ENCODE results near the gene BRD7.

BRD7 gene

GRCh38 chr16:50368410-50369132, at the start of gene BRD7:
Gene BRD7 (minus strand): TSS chr16:50368988. CDS start chr16:50368774, 214 bp downstream.
- peak; percentile 62 for DNase-seq

GRCh38 chr16:50416388-50416787, 47.6 kb upstream of the BRD7 start:
- no peak for DNase-seq

GRCh38 chr16:50414152-50414551, 45.4 kb upstream of the BRD7 start:
- no peak for DNase-seq

GRCh38 chr16:50411034-50411433, 42.2 kb upstream of the BRD7 start:
- DNase-seq, result no peak

GRCh38 chr16:50408001-50408561, 39.3 kb upstream of the BRD7 start:
- DNase-seq, result no peak

GRCh38 chr16:50407351-50407750, 38.6 kb upstream of the BRD7 start:
- no peak for DNase-seq

- no peak for DNase-seq
Measured at GRCh38 chr16:50403491-50403890, 34.7 kb upstream of the BRD7 start.

- no peak for DNase-seq
Measured at GRCh38 chr16:50402298-50402895, 33.6 kb upstream of the BRD7 start.

GRCh38 chr16:50401355-50401754, 32.6 kb upstream of the BRD7 start:
- no peak for DNase-seq

GRCh38 chr16:50400967-50401348, 32.2 kb upstream of the BRD7 start:
- no peak for DNase-seq

GRCh38 chr16:50400312-50400966, 31.7 kb upstream of the BRD7 start:
- no peak for DNase-seq

- DNase-seq, result no peak
Measured at GRCh38 chr16:50399411-50399810, 30.6 kb upstream of the BRD7 start.

- DNase-seq, result no peak
Measured at GRCh38 chr16:50398336-50398735, 29.5 kb upstream of the BRD7 start.

GRCh38 chr16:50396761-50397535, 28.2 kb upstream of the BRD7 start:
- peak; percentile 23 for DNase-seq

- no peak for DNase-seq
Measured at GRCh38 chr16:50395763-50396710, 27.2 kb upstream of the BRD7 start.

- no peak for DNase-seq
Measured at GRCh38 chr16:50393858-50394802, 25.3 kb upstream of the BRD7 start.

- no peak for DNase-seq
Measured at GRCh38 chr16:50393416-50393815, 24.6 kb upstream of the BRD7 start.

GRCh38 chr16:50390914-50391716, 22.3 kb upstream of the BRD7 start:
- DNase-seq, result no peak

GRCh38 chr16:50390371-50390771, 21.6 kb upstream of the BRD7 start:
- no peak for DNase-seq

GRCh38 chr16:50389900-50390299, 21.1 kb upstream of the BRD7 start:
- DNase-seq, result no peak
